Subcutaneous adipose tissue (tissue), 4 donors: Measurements from ENCODE around the gene KCNAB2. TPM values are rescaled to one million over a fixed set of nuclear protein-coding genes. Genes with fewer than 3 reads are reported as not detected.

ENCODE experiments used
- total RNA-seq, 4 donors: library from RNA; depleted of rRNA; stranded (reverse); fragments of >200 nt; gene quantifications; one replicate each; pipeline ENCODE4 v1.1.0, GENCODE V29; 2016
- TF ChIP-seq, protein P1 (sequence below): fragments of 450-650 bp; IDR thresholded peaks from one replicate; pipeline ENCODE4 v1.5.1; 2016; ENCODE audit warnings: low read depth, mild to moderate bottlenecking, control low read depth, antibody characterized with exemption, moderate library complexity

Gene KCNAB2
- total RNA-seq, 4 donors from 2014 or later: 10.2 to 48.6 (median 18.2) TPM

DNA sequence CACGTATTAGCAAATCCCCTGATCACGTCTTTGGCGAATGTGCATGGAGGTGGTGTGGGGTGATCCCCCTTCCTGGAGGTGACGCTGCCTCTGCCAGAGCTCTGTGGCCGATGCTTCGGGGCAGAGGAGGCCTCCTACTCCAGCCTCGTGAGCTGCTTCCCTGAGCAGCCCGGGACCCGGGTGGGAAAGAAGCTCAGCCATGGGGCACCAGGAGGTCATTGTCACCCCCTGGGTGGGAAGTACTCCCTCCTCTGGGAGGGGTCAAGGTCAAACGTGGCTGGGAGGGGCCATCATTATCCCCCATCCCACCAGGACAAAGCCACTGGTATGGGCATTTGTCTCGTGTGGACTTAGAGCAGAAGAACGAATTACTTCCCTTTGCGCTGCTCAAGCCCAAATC, 40.7 kb downstream of the KCNAB2 start:
- TF ChIP-seq, protein P1, sequence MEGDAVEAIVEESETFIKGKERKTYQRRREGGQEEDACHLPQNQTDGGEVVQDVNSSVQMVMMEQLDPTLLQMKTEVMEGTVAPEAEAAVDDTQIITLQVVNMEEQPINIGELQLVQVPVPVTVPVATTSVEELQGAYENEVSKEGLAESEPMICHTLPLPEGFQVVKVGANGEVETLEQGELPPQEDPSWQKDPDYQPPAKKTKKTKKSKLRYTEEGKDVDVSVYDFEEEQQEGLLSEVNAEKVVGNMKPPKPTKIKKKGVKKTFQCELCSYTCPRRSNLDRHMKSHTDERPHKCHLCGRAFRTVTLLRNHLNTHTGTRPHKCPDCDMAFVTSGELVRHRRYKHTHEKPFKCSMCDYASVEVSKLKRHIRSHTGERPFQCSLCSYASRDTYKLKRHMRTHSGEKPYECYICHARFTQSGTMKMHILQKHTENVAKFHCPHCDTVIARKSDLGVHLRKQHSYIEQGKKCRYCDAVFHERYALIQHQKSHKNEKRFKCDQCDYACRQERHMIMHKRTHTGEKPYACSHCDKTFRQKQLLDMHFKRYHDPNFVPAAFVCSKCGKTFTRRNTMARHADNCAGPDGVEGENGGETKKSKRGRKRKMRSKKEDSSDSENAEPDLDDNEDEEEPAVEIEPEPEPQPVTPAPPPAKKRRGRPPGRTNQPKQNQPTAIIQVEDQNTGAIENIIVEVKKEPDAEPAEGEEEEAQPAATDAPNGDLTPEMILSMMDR: no peak

DNA sequence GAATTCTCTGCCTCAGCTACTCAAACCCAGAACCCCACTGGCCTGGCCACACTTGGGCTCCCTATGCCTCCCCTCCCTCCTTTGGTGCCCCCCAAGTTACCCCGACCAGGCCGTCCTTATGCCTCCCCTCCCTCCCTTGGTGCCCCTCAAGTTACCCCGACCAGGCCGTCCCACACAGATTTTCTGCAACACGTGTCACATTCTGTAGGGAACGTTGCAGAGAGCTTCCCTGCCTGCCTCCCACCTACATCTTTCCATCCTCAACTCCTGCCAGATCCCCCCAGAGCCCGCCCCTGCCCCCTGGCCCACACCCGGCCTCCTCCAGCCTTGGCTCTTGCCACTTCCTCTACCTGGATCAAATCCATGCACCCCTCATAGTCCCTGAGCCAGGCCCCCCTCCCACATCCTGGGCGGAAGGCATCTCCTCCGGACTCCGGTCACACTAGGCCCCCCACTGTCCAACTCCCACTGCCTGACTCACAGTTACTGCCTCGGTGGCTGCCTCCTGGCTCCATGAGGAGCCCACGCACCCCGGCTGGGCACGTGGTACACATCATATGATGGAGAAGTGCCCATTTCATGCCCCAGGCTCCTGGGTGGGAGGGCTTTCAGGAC, 41.2 kb downstream of the KCNAB2 start:
- TF ChIP-seq, protein P1: no peak

DNA sequence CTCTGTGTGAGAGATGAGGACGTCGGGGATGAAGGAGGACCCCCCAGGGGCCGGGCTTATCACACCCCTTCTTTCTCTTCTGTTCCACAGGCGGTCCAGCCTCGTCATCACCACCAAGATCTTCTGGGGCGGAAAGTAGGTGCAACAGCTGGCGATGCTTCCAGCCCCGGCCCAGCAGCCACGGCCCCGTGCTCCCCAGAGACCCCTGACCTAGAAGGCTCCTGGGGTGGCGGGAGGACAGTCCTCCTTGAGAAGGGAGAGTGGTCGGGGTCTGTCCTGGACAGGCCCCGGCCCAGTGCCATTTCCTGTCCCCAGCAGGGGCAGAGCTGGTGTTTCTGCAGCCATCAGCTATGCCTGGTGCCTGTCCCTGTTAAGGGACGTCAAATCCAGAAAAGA, 41.7 kb downstream of the KCNAB2 start:
- TF ChIP-seq, protein P1: no peak

DNA sequence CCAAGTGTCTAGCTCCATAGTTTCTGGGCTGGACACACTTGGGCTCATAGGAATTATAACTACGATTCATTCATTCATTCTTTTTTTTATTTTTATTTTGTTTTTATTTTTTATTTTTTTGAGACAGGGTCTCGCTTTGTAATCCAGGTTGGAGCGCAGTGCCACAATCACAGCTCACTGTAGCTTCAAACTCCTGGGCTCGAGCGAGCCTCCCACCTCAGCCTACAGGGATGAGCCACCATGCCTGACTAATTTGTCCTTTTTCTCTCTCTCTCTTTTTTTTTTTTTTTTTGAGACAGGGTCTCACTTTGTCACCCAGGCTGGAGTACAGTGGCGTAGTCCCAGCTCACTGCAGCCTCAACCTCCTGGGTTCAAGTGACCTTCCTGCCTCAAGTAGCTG, 42.3 kb downstream of the KCNAB2 start:
- TF ChIP-seq, protein P1: no peak

DNA sequence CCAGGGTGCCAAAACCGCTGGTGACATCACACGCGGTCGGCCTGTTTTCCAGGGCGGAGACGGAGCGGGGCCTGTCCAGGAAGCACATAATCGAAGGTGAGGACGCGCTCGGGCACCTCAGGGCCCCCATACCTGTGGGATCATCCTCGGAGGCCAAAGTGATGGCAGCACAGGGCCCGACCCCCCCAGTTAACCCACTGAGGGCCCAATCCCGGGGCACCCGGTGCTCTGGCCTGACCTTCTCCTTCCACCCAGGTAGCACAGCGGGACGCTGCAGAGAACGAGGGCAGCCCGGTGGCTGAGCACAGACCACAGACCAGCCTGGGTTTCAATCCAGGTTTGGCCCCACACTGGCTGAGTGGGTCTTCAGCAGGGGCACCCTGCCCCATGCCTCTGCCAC, 43.3 kb downstream of the KCNAB2 start:
- TF ChIP-seq, protein P1: no peak

DNA sequence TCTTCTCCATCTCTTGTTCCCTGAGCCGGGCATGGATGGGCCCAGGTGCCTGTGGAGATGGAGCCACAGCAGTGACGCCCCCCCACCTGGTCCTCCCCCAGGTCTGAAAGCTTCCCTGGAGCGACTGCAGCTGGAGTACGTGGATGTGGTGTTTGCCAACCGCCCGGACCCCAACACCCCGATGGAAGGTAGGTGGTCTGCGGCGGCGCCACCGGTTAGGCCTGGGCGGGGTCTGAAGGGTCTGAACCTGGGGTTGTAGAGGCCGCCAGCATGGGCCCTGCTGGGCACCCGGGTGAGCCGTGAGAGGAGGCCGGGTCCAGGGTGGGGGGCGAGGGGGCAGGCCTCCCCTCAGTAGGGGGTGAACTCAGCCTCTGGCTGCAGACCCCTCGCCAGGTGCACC, 44.6 kb downstream of the KCNAB2 start:
- TF ChIP-seq, protein P1: no peak

DNA sequence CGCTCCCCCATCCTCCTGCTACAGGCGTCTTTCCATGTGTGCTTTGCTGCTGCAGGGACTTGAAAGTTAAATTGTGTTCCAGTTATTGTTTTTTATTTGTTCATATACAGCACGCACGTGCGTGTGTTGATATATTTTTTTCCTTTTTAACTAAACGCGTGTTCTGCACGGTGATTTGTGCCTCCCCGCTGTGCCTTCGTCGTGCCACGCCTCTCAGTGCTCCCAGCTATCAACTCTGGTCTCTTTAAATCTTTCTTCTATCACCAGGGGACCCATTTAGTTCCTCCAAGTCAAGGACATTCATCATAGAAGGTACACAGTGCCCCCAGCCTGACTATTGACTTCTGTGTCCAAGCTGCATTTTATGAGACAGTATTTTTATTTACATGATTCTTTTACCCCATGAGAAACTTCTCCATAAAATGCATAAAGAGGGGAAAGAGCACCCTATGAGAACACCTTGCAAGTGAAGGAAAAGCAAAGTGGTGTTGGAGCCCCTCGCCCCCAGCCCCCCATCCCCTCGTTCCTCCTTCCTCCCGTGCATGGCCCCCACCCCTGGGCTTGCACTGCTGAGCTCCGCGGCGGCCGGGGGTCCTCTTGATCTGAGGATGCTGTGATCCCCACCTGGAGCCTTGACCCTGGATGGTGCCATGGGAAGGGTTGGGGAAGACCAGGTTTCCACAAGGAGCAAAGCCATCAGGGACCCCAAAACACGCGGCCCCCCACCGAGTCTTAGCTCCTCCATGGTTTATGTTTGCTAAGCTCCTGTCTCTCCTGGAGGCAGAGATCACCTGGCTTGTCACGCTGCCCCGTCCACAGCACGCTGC, 45.5 kb downstream of the KCNAB2 start:
- TF ChIP-seq, protein P1: no peak
